ENCODE data around the gene SIN3B.

Gene SIN3B

GRCh38 chr19:16829010-16829821, at the start of gene SIN3B:
Gene SIN3B (plus strand): TSS chr19:16829398. CDS start chr19:16829421, 23 bp downstream.
- Histone ChIP-seq H3K27me3 (ENCODE audit: insufficient read depth, low read length) (no peaks in the 10 kb centered on the region), H3K9me3 (ENCODE audit: low read length) (no peaks in the 10 kb centered on the region), H3K9ac (ENCODE audit: low read length) (peak within 1 kb of the TSS; percentile 84), H3K27ac (ENCODE audit: low read depth, low read length, poor library complexity, severe bottlenecking) (no peak within 1 kb of the TSS), H3K36me3 (ENCODE audit: insufficient read depth, low read length) (peaks cover 21% of the 10 kb centered on the region), H3K9me2 (ENCODE audit: low read depth, low read length) (no peaks in the 10 kb centered on the region), H3F3A (ENCODE audit: insufficient read depth, low read length) (no peaks in the 10 kb centered on the region), H3K4me2 (ENCODE audit: low read length) (peak within 1 kb of the TSS; percentile 74), H4K20me1 (ENCODE audit: insufficient read depth, low read length) (no peaks in the 10 kb centered on the region), H3K79me2 (ENCODE audit: insufficient read depth, low read length) (no peaks in the 10 kb centered on the region), H3K4me3 (ENCODE audit: low read depth, low read length, poor library complexity, severe bottlenecking) (peak within 1 kb of the TSS; percentile 81), H2AFZ (ENCODE audit: low read length) (peak within 1 kb of the TSS; percentile 90), H3K4me1 (ENCODE audit: insufficient read depth, low read length, severe bottlenecking) (peaks cover 29% of the 10 kb centered on the region)
- TF ChIP-seq CTCF (IDR thresholded peaks at IDR 0.05; ENCODE audit: low read length) (no peak), EZH2 (IDR thresholded peaks at IDR 0.05; ENCODE audit: borderline replicate concordance, low read length) (no peak)

GRCh38 chr19:16779539-16780163, 49.5 kb upstream of the SIN3B start:
- Histone ChIP-seq H3K27ac (ENCODE audit: low read depth, low read length, poor library complexity, severe bottlenecking) (no peak overlapping the region), H3K36me3 (ENCODE audit: insufficient read depth, low read length) (no peaks in the 10 kb centered on the region), H2AFZ (ENCODE audit: low read length) (no peak overlapping the region), H3K79me2 (ENCODE audit: insufficient read depth, low read length) (no peaks in the 10 kb centered on the region), H4K20me1 (ENCODE audit: insufficient read depth, low read length) (no peaks in the 10 kb centered on the region), H3K9me3 (ENCODE audit: low read length) (no peaks in the 10 kb centered on the region), H3K4me2 (ENCODE audit: low read length) (no peak overlapping the region), H3K9ac (ENCODE audit: low read length) (no peak overlapping the region), H3K9me2 (ENCODE audit: low read depth, low read length) (no peaks in the 10 kb centered on the region), H3F3A (ENCODE audit: insufficient read depth, low read length) (no peaks in the 10 kb centered on the region), H3K27me3 (ENCODE audit: insufficient read depth, low read length) (no peaks in the 10 kb centered on the region), H3K4me1 (ENCODE audit: insufficient read depth, low read length, severe bottlenecking) (no peaks in the 10 kb centered on the region), H3K4me3 (ENCODE audit: low read depth, low read length, poor library complexity, severe bottlenecking) (no peak overlapping the region)
- TF ChIP-seq CTCF (IDR thresholded peaks at IDR 0.05; ENCODE audit: low read length): no peak
- no peak for TF ChIP-seq EZH2 (IDR thresholded peaks at IDR 0.05; ENCODE audit: borderline replicate concordance, low read length)

- H3K9me3 ChIP-seq (ENCODE audit: low read length): no peaks in the 10 kb centered on the region
- no peaks in the 10 kb centered on the region for H4K20me1 ChIP-seq (ENCODE audit: insufficient read depth, low read length)
- no peaks in the 10 kb centered on the region for H3K9me2 ChIP-seq (ENCODE audit: low read depth, low read length)
- no peaks in the 10 kb centered on the region for H3K36me3 ChIP-seq (ENCODE audit: insufficient read depth, low read length)
- H3K4me3 ChIP-seq (ENCODE audit: low read depth, low read length, poor library complexity, severe bottlenecking): no peak overlapping the region
- H3K79me2 ChIP-seq (ENCODE audit: insufficient read depth, low read length): no peaks in the 10 kb centered on the region
- H3K27me3 ChIP-seq (ENCODE audit: insufficient read depth, low read length): no peaks in the 10 kb centered on the region
- TF ChIP-seq CTCF (IDR thresholded peaks at IDR 0.05; ENCODE audit: low read length): no peak
- TF ChIP-seq EZH2 (IDR thresholded peaks at IDR 0.05; ENCODE audit: borderline replicate concordance, low read length): no peak
- H3K27ac ChIP-seq (ENCODE audit: low read depth, low read length, poor library complexity, severe bottlenecking): no peak overlapping the region
- no peak overlapping the region for H3K4me2 ChIP-seq (ENCODE audit: low read length)
- H2AFZ ChIP-seq (ENCODE audit: low read length): no peak overlapping the region
- H3K9ac ChIP-seq (ENCODE audit: low read length): no peak overlapping the region
- no peaks in the 10 kb centered on the region for H3F3A ChIP-seq (ENCODE audit: insufficient read depth, low read length)
- H3K4me1 ChIP-seq (ENCODE audit: insufficient read depth, low read length, severe bottlenecking): no peaks in the 10 kb centered on the region
These were observed 46.5 kb upstream of the SIN3B start for GRCh38 chr19:16782719-16783118.
